GM12875 (cell line): ENCODE results near the gene SERPINB8.
"Not testable (repeated sequence)": the region's sequence is repeated elsewhere in the genome, so short reads cannot be mapped to it uniquely, and the experiment has no call there.

Experiments
- H3K4me3 ChIP-seq: one replicate; pipeline ENCODE4 v1.5.1; 2011; ENCODE audit warnings: low read depth, low read length, control low read depth
- CTCF ChIP-seq: IDR thresholded peaks from 2 replicates; pipeline ENCODE4 v1.5.1; 2011; ENCODE audit warnings: low read depth, mild to moderate bottlenecking, control low read depth, inconsistent platforms, low read length, moderate library complexity, borderline replicate concordance; ENCODE audit not compliant: insufficient read depth

The SERPINB8 gene

GRCh38 chr18:63936932-63937393 is 32.9 kb upstream of the SERPINB8 start:
- no peak for TF ChIP-seq CTCF
- H3K4me3 ChIP-seq, result peak overlapping the region; percentile 65

- no peak for TF ChIP-seq CTCF
- H3K4me3 ChIP-seq, result no peak overlapping the region
Measured at GRCh38 chr18:63940008-63940407, 29.9 kb upstream of the SERPINB8 start.

- not testable (repeated sequence) for H3K4me3 ChIP-seq
Measured at GRCh38 chr18:63940543-63941050, 29.3 kb upstream of the SERPINB8 start.

GRCh38 chr18:63947051-63947790 is 22.7 kb upstream of the SERPINB8 start:
- no peak overlapping the region for H3K4me3 ChIP-seq
- no peak for TF ChIP-seq CTCF

GRCh38 chr18:63949068-63949737 is 20.7 kb upstream of the SERPINB8 start, which contains the start of gene HMSD:
Gene HMSD (plus strand): TSS chr18:63949301. CDS start chr18:63953456, 4,155 bp downstream.
- H3K4me3 ChIP-seq, result peak within 1 kb of the TSS; percentile 89
- TF ChIP-seq CTCF, result peak; percentile 68

- peak; percentile 43; the same call in 1 of the 2 replicates for TF ChIP-seq CTCF
- H3K4me3 ChIP-seq, result no peak overlapping the region
Measured at GRCh38 chr18:63951302-63951705, 18.6 kb upstream of the SERPINB8 start.

GRCh38 chr18:63953811-63954210 is 16.1 kb upstream of the SERPINB8 start:
- no peak for TF ChIP-seq CTCF
- no peak overlapping the region for H3K4me3 ChIP-seq
